Body of pancreas (tissue), 4 donors: ENCODE results near the gene BCL7C.

Experiments
- POLR2A ChIP-seq, 3 donors: fragments of 450-650 bp; IDR thresholded peaks; one replicate each; pipeline ENCODE4 v1.6.1; 2016; ENCODE audit warnings: antibody characterized with exemption in 3 of 3, mild to moderate bottlenecking in 2 of 3
- TF ChIP-seq, protein P1 (sequence below), 7 experiments: fragments of 450-650 bp in 4 of 7; fragments of 200-600 bp in 3 of 7; sonication (generic) in 3 of 7; IDR thresholded peaks; one replicate each; pipeline ENCODE4 v1.5.1; 2016 to 2019; ENCODE audit warnings: antibody characterized with exemption in 7 of 7

DNA sequence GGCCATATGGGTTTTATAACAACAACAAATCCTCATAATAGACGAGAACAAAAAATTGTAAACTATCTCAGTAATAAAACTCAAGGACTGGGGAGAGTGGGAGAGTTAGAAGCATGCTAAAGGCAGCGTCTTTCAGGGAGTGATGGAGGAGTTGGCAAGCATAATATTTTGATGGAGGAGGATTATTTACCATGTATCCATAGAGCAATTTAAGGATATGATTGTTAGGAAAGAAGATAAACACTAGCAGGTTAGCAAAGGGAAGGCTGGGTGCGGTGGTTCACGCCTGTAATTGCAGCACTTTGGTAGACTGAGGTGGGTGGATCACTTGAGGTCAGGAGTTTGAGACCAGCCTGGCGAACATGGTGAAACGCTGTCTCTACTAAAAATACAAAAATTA is 27.8 kb downstream of the BCL7C start:
- TF ChIP-seq, protein P1, sequence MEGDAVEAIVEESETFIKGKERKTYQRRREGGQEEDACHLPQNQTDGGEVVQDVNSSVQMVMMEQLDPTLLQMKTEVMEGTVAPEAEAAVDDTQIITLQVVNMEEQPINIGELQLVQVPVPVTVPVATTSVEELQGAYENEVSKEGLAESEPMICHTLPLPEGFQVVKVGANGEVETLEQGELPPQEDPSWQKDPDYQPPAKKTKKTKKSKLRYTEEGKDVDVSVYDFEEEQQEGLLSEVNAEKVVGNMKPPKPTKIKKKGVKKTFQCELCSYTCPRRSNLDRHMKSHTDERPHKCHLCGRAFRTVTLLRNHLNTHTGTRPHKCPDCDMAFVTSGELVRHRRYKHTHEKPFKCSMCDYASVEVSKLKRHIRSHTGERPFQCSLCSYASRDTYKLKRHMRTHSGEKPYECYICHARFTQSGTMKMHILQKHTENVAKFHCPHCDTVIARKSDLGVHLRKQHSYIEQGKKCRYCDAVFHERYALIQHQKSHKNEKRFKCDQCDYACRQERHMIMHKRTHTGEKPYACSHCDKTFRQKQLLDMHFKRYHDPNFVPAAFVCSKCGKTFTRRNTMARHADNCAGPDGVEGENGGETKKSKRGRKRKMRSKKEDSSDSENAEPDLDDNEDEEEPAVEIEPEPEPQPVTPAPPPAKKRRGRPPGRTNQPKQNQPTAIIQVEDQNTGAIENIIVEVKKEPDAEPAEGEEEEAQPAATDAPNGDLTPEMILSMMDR (IDR thresholded peaks at IDR 0.05) = no peak
- no peak for TF ChIP-seq POLR2A (IDR thresholded peaks at IDR 0.05)
